Measurements from ENCODE around the gene ZCCHC24. TPM values are rescaled to one million over a fixed set of nuclear protein-coding genes. Genes with fewer than 3 reads are reported as not detected.

ZCCHC24 gene
- total and polyA plus RNA-seq, 4 donors, result 7.8 to 23.9 (median 14.8) TPM

- Histone ChIP-seq H3K9me3 (ENCODE audit: control insufficient read depth in 4 of 4, low read length in 3 of 4) (no peaks in the 10 kb centered on the region), H3K9ac (ENCODE audit: low read depth in 1 of 2, low read length in 2 of 2) (no peak overlapping the region), H3K36me3 (ENCODE audit: control insufficient read depth in 4 of 4, insufficient read depth in 3 of 4, low read depth in 1 of 4, low read length in 3 of 4) (peaks cover 2 to 5% (median 4%) of the 10 kb centered on the region in 4 donors), H3K27me3 (ENCODE audit: control insufficient read depth in 4 of 4, insufficient read depth in 4 of 4, low read length in 3 of 4) (no peaks in the 10 kb centered on the region), H3K27ac (ENCODE audit: low read depth in 1 of 2, low read length in 2 of 2) (no peak overlapping the region), H3K4me3 (ENCODE audit: low read depth in 1 of 3, low read length in 3 of 3) (no peak overlapping the region), H3K4me1 (ENCODE audit: control insufficient read depth in 4 of 4, insufficient read depth in 4 of 4, low read length in 3 of 4) (peaks cover 22 to 74% (median 62%) of the 10 kb centered on the region in 4 donors)
- 91% methylated on average over 3 of the region's 3 CpGs for WGBS
- DNase-seq (ENCODE audit: low spot score), result no peak
- TF ChIP-seq MAX (IDR thresholded peaks at IDR 0.05) (no peak), CTCF (IDR thresholded peaks at IDR 0.05; ENCODE audit: low read depth, low read length, missing input control) (no peak), JUND (IDR thresholded peaks at IDR 0.05) (no peak), RAD21 (IDR thresholded peaks at IDR 0.05) (no peak), RXRA (IDR thresholded peaks at IDR 0.05) (no peak), SP1 (IDR thresholded peaks at IDR 0.05) (no peak), FOXA2 (IDR thresholded peaks at IDR 0.05) (no peak), ATF3 (IDR thresholded peaks at IDR 0.05) (no peak), NR2F2 (IDR thresholded peaks at IDR 0.05) (no peak), GABPA (IDR thresholded peaks at IDR 0.05 in 1 of 2, conservative IDR thresholded peaks at IDR 0.05 in 1 of 2) (no peak)
Observed at GRCh38 chr10:79344502-79345195, 100.8 kb downstream of the ZCCHC24 start.

GRCh38 chr10:79342811-79343561 lies 102.4 kb downstream of the ZCCHC24 start:
- WGBS, result 63% methylated on average over 10 of the region's 10 CpGs
- H3K27ac ChIP-seq (ENCODE audit: low read depth in 1 of 2, low read length in 2 of 2), result peak overlapping the region; percentile 28 to 57

More at GRCh38 chr10:79342811-79343561, 102.4 kb downstream of the ZCCHC24 start:
- Histone ChIP-seq H3K4me1 (ENCODE audit: control insufficient read depth in 4 of 4, insufficient read depth in 4 of 4, low read length in 3 of 4) (peaks cover 16 to 69% (median 59%) of the 10 kb centered on the region in 4 donors), H3K9me3 (ENCODE audit: control insufficient read depth in 4 of 4, low read length in 3 of 4) (no peaks in the 10 kb centered on the region), H3K36me3 (ENCODE audit: control insufficient read depth in 4 of 4, insufficient read depth in 3 of 4, low read depth in 1 of 4, low read length in 3 of 4) (no peaks in the 10 kb centered on the region), H3K27me3 (ENCODE audit: control insufficient read depth in 4 of 4, insufficient read depth in 4 of 4, low read length in 3 of 4) (no peaks in the 10 kb centered on the region), H3K4me3 (ENCODE audit: low read depth in 1 of 3, low read length in 3 of 3) (no peak overlapping the region), H3K9ac (ENCODE audit: low read depth in 1 of 2, low read length in 2 of 2) (no peak overlapping the region)
- TF ChIP-seq ZBTB33 (IDR thresholded peaks at IDR 0.05) (no peak), REST (IDR thresholded peaks at IDR 0.05) (no peak), FOXA2 (IDR thresholded peaks at IDR 0.05) (no peak), EGR1 (IDR thresholded peaks at IDR 0.05; ENCODE audit: low read depth in 2 of 2) (no peak), NR2F2 (IDR thresholded peaks at IDR 0.05) (no peak), RXRA (IDR thresholded peaks at IDR 0.05) (no peak), ATF3 (IDR thresholded peaks at IDR 0.05) (no peak), JUND (IDR thresholded peaks at IDR 0.05) (no peak)
- no peak for DNase-seq (ENCODE audit: low spot score)

Measured in liver (tissue), 9 donors.